CD4-positive, alpha-beta T cell treated with Interleukin-4 for 4 hours (primary cell): ENCODE results near the gene TMEM14A.
"Not testable (repeated sequence)": the region's sequence is repeated elsewhere in the genome, so short reads cannot be mapped to it uniquely, and the experiment has no call there.

Source experiments
- DNase-seq: peaks from one replicate; pipeline ENCODE4 v3.0.0-alpha.2; 2020

The TMEM14A gene

GRCh38 chr6:52670502-52671409 is at the start of gene TMEM14A:
TMEM14A (plus strand) TSS chr6:52671113; CDS start chr6:52677103, 5,990 bp downstream.
- peak; percentile 90 for DNase-seq

GRCh38 chr6:52621631-52622030 is 49.3 kb upstream of the TMEM14A start:
- DNase-seq = no peak

GRCh38 chr6:52622810-52623209 is 48.1 kb upstream of the TMEM14A start:
- no peak for DNase-seq

- no peak for DNase-seq
Measured at GRCh38 chr6:52632011-52632410, 38.9 kb upstream of the TMEM14A start.

GRCh38 chr6:52634211-52634610 is 36.7 kb upstream of the TMEM14A start:
- no peak for DNase-seq

GRCh38 chr6:52635049-52635577 is 35.8 kb upstream of the TMEM14A start:
- no peak for DNase-seq

- no peak for DNase-seq
Measured at GRCh38 chr6:52636830-52637229, 34.1 kb upstream of the TMEM14A start.

- no peak for DNase-seq
Measured at GRCh38 chr6:52639493-52639892, 31.4 kb upstream of the TMEM14A start.

GRCh38 chr6:52640170-52640569 is 30.7 kb upstream of the TMEM14A start:
- no peak for DNase-seq

- no peak for DNase-seq
Measured at GRCh38 chr6:52640916-52641315, 30.0 kb upstream of the TMEM14A start.

- no peak for DNase-seq
Measured at GRCh38 chr6:52641388-52641787, 29.5 kb upstream of the TMEM14A start.

- no peak for DNase-seq
Measured at GRCh38 chr6:52641826-52642225, 29.1 kb upstream of the TMEM14A start.

- no peak for DNase-seq
Measured at GRCh38 chr6:52642368-52642767, 28.5 kb upstream of the TMEM14A start.

GRCh38 chr6:52643158-52643557 is 27.8 kb upstream of the TMEM14A start:
- no peak for DNase-seq

GRCh38 chr6:52644253-52644652 is 26.7 kb upstream of the TMEM14A start:
- DNase-seq = no peak

GRCh38 chr6:52645976-52646375 is 24.9 kb upstream of the TMEM14A start:
- no peak for DNase-seq

- no peak for DNase-seq
Measured at GRCh38 chr6:52647199-52647598, 23.7 kb upstream of the TMEM14A start.

GRCh38 chr6:52649536-52650160 is 21.3 kb upstream of the TMEM14A start:
- DNase-seq = no peak

GRCh38 chr6:52650941-52651340 is 20.0 kb upstream of the TMEM14A start:
- DNase-seq = no peak

GRCh38 chr6:52653151-52653550 is 17.8 kb upstream of the TMEM14A start:
- no peak for DNase-seq

GRCh38 chr6:52654007-52654406 is 16.9 kb upstream of the TMEM14A start:
- no peak for DNase-seq

GRCh38 chr6:52654592-52654991 is 16.3 kb upstream of the TMEM14A start:
- no peak for DNase-seq

GRCh38 chr6:52655941-52656340 is 15.0 kb upstream of the TMEM14A start:
- DNase-seq = not testable (repeated sequence)

GRCh38 chr6:52657870-52658269 is 13.0 kb upstream of the TMEM14A start:
- no peak for DNase-seq
